Measurements from ENCODE around the gene MAPKAP1.

The MAPKAP1 gene

GRCh38 chr9:125629446-125629845, 77.6 kb downstream of the MAPKAP1 start:
- Histone ChIP-seq H3K27ac (replicated peaks) (peak overlapping the region; percentile 93), H3K4me3 (replicated peaks; ENCODE audit: insufficient read depth, low read length) (no peak overlapping the region), H3K27me3 (ENCODE audit: insufficient read depth, poor library complexity, severe bottlenecking) (no peaks in the 10 kb centered on the region)
- TF ChIP-seq REST (IDR thresholded peaks at IDR 0.05; ENCODE audit: insufficient replicate concordance, low read depth) = no peak
- TF ChIP-seq SPI1 (IDR thresholded peaks at IDR 0.05; ENCODE audit: borderline replicate concordance, low read depth) = 0 out of 2 replicates have a peak, but pooled peaks have one; percentile 12
- no peak for TF ChIP-seq CTCF (IDR thresholded peaks at IDR 0.05; ENCODE audit: insufficient read depth, low read length)
- no peak for TF ChIP-seq GABPA (IDR thresholded peaks at IDR 0.05; ENCODE audit: low read depth)
- DNase-seq (ENCODE audit: low read depth in 1 of 2, low spot score in 1 of 2) = peak; percentile 37 to 57

GRCh38 chr9:125626187-125626586, 80.8 kb downstream of the MAPKAP1 start:
- no peaks in the 10 kb centered on the region for H3K27me3 ChIP-seq (ENCODE audit: insufficient read depth, poor library complexity, severe bottlenecking)
- no peak for DNase-seq (ENCODE audit: low read depth in 1 of 2, low spot score in 1 of 2)
- TF ChIP-seq POLR2AphosphoS5 (IDR thresholded peaks at IDR 0.05; ENCODE audit: low read depth) (no peak), GABPA (IDR thresholded peaks at IDR 0.05; ENCODE audit: low read depth) (no peak), REST (IDR thresholded peaks at IDR 0.05; ENCODE audit: insufficient replicate concordance, low read depth) (no peak), CTCF (IDR thresholded peaks at IDR 0.05; ENCODE audit: insufficient read depth, low read length) (no peak), SPI1 (IDR thresholded peaks at IDR 0.05; ENCODE audit: borderline replicate concordance, low read depth) (no peak)
- no peak overlapping the region for H3K27ac ChIP-seq (replicated peaks)
- no peak overlapping the region for H3K4me3 ChIP-seq (replicated peaks; ENCODE audit: insufficient read depth, low read length)

GRCh38 chr9:125621170-125621569, 85.8 kb downstream of the MAPKAP1 start:
- no peak overlapping the region for H3K4me3 ChIP-seq (replicated peaks; ENCODE audit: insufficient read depth, low read length)

More at GRCh38 chr9:125621170-125621569, 85.8 kb downstream of the MAPKAP1 start:
- no peak for DNase-seq (ENCODE audit: low read depth in 1 of 2, low spot score in 1 of 2)
- TF ChIP-seq SPI1 (IDR thresholded peaks at IDR 0.05; ENCODE audit: borderline replicate concordance, low read depth) (no peak), GABPA (IDR thresholded peaks at IDR 0.05; ENCODE audit: low read depth) (no peak), POLR2AphosphoS5 (IDR thresholded peaks at IDR 0.05; ENCODE audit: low read depth) (no peak), REST (IDR thresholded peaks at IDR 0.05; ENCODE audit: insufficient replicate concordance, low read depth) (no peak), CTCF (IDR thresholded peaks at IDR 0.05; ENCODE audit: insufficient read depth, low read length) (no peak)
- Histone ChIP-seq H3K27ac (replicated peaks) (no peak overlapping the region), H3K27me3 (ENCODE audit: insufficient read depth, poor library complexity, severe bottlenecking) (no peaks in the 10 kb centered on the region)

All from HL-60 (cell line).